H1 (cell line): Measurements from ENCODE around the gene ATP4A. TPM values are rescaled to one million over a fixed set of nuclear protein-coding genes. Genes with fewer than 3 reads are reported as not detected.
A peak's percentile ranks its signal among the peaks of the same experiment; 100 is the strongest.

ENCODE experiments used
- CTCF ChIA-PET: fragments of 300-600 bp; sonication (Branson Sonifier 250); formaldehyde crosslinking; loops from one replicate; lab custom pipeline; 2021; ENCODE audit not compliant: partially characterized antibody; lab: Charles Lee
- POLR2A ChIA-PET: fragments of 300-600 bp; sonication (Branson Sonifier 250); formaldehyde crosslinking; loops from one replicate; lab custom pipeline; 2021; ENCODE audit warnings: inconsistent platforms; ENCODE audit not compliant: partially characterized antibody; lab: Charles Lee
- DNase-seq, 2 experiments: peaks; one replicate each; pipeline versions ENCODE4 v3.0.0 to v3.0.0-alpha.2; 2010 to 2022; ENCODE audit warnings: low spot score in 2 of 2, low read depth in 1 of 2, mixed read lengths in 1 of 2
- FAIRE-seq: peaks from 2 replicates; lab custom pipeline; 2011; peaks lifted over from hg19 to GRCh38; lab: Jason Lieb, UNC
- H2AFZ ChIP-seq: 2 replicates; pipeline ENCODE4 v1.8.1; 2012; ENCODE audit warnings: low read length, inconsistent platforms
- H2AK5ac ChIP-seq: 2 replicates; pipeline ENCODE4 v1.6.1; 2013; ENCODE audit warnings: low read depth, low read length
- H2BK120ac ChIP-seq: replicated peaks from 2 replicates; pipeline ENCODE3; 2013; ENCODE audit warnings: low read depth, low read length, inconsistent platforms
- H2BK12ac ChIP-seq: 2 replicates; pipeline ENCODE4 v1.6.1; 2013; ENCODE audit warnings: low read depth, low read length
- H2BK15ac ChIP-seq: 2 replicates; pipeline ENCODE4 v1.6.1; 2013; ENCODE audit warnings: low read length
- H2BK20ac ChIP-seq: 2 replicates; pipeline ENCODE4 v1.6.1; 2013; ENCODE audit warnings: low read length
- H2BK5ac ChIP-seq: 2 replicates; pipeline ENCODE4 v1.6.1; 2013; ENCODE audit warnings: low read depth, low read length
- H3K14ac ChIP-seq: 2 replicates; pipeline ENCODE4 v1.6.1; 2013; ENCODE audit warnings: inconsistent platforms; ENCODE audit not compliant: insufficient read length
- H3K18ac ChIP-seq: 2 replicates; pipeline ENCODE4 v1.6.1; 2013; ENCODE audit warnings: low read length; ENCODE audit errors: extremely low read depth
- H3K23ac ChIP-seq: 2 replicates; pipeline ENCODE4 v1.6.1; 2013; ENCODE audit warnings: inconsistent platforms; ENCODE audit not compliant: insufficient read length
- H3K23me2 ChIP-seq: 2 replicates; pipeline ENCODE4 v1.6.1; 2013; ENCODE audit warnings: low read depth, low read length
- H3K27ac ChIP-seq: 2 replicates; pipeline ENCODE4 v1.6.1; 2011; ENCODE audit warnings: low read depth, low read length, inconsistent platforms
- H3K27me3 ChIP-seq, 4 experiments: replicated peaks in 1 of 4; 1 replicate in 1 of 4; 2 replicates in 3 of 4; pipeline versions ENCODE4 v1.6.1 to v1.8.1; 2011 to 2013; ENCODE audit warnings: low read length in 3 of 4, mild to moderate bottlenecking in 3 of 4, inconsistent platforms in 2 of 4, mixed read lengths in 2 of 4, moderate library complexity in 1 of 4; ENCODE audit not compliant: control insufficient read depth in 3 of 4, insufficient read depth in 3 of 4; ENCODE audit errors: extremely low read depth in 1 of 4
- H3K36me3 ChIP-seq, 4 experiments: 2 replicates each; pipeline versions ENCODE4 v1.6.1 to v1.8.1; 2011 to 2013; ENCODE audit warnings: mild to moderate bottlenecking in 4 of 4, low read length in 3 of 4, moderate library complexity in 2 of 4, control low read depth in 1 of 4, inconsistent platforms in 1 of 4; ENCODE audit not compliant: insufficient read depth in 4 of 4, control insufficient read depth in 2 of 4
- H3K4ac ChIP-seq: replicated peaks from 2 replicates; pipeline ENCODE3; 2013; ENCODE audit warnings: low read length, low read depth, mixed read lengths, inconsistent platforms; ENCODE audit not compliant: insufficient read length
- H3K4me1 ChIP-seq, 4 experiments: replicated peaks in 1 of 4; 1 replicate in 1 of 4; 2 replicates in 3 of 4; pipeline versions ENCODE4 v1.6.1 to v1.8.1; 2011 to 2013; ENCODE audit warnings: low read length in 3 of 4, inconsistent platforms in 2 of 4, mixed read lengths in 1 of 4; ENCODE audit not compliant: insufficient read depth in 4 of 4, control insufficient read depth in 3 of 4
- H3K4me2 ChIP-seq, 2 experiments: 2 replicates each; pipeline versions ENCODE4 v1.6.1 to v1.8.1; 2011 to 2013; ENCODE audit warnings: low read depth in 2 of 2, low read length in 2 of 2, control low read depth in 1 of 2, inconsistent platforms in 1 of 2, mild to moderate bottlenecking in 1 of 2; ENCODE audit not compliant: insufficient read depth in 1 of 2
- H3K4me3 ChIP-seq, 4 experiments: fragments of 200-600, 300-600 bp in 1 of 4; sonication (generic), shearing (Covaris generic), sonication (Bioruptor Twin) in 1 of 4; 2 replicates each; pipeline versions ENCODE4 v1.5.1 to v1.8.1; 2011 to 2016; ENCODE audit warnings: low read length in 4 of 4, low read depth in 3 of 4, control low read depth in 2 of 4, inconsistent platforms in 2 of 4, mild to moderate bottlenecking in 2 of 4, mixed read lengths in 1 of 4, moderate library complexity in 1 of 4; ENCODE audit not compliant: insufficient read depth in 2 of 4; ENCODE audit errors: extremely low read depth in 1 of 4
- H3K56ac ChIP-seq: replicated peaks from 2 replicates; pipeline ENCODE3; 2013; ENCODE audit warnings: low read depth, mild to moderate bottlenecking, mixed read lengths, low read length, inconsistent platforms; ENCODE audit not compliant: insufficient read length
- H3K79me1 ChIP-seq: 2 replicates; pipeline ENCODE4 v1.6.1; 2013; ENCODE audit warnings: low read depth, low read length, control low read depth
- H3K79me2 ChIP-seq, 2 experiments: 2 replicates each; pipeline versions ENCODE4 v1.6.1 to v1.8.1; 2012 to 2013; ENCODE audit warnings: low read length in 2 of 2, mild to moderate bottlenecking in 2 of 2, inconsistent platforms in 1 of 2; ENCODE audit not compliant: insufficient read depth in 2 of 2, control insufficient read depth in 1 of 2
- H3K9ac ChIP-seq, 4 experiments: replicated peaks in 1 of 4; 1 replicate in 1 of 4; 2 replicates in 3 of 4; pipeline versions ENCODE4 v1.6.1 to v1.8.1; 2011 to 2013; ENCODE audit warnings: low read depth in 3 of 4, low read length in 3 of 4, control low read depth in 2 of 4, mild to moderate bottlenecking in 2 of 4, moderate library complexity in 2 of 4, inconsistent platforms in 1 of 4; ENCODE audit errors: extremely low read depth in 1 of 4
- H3K9me3 ChIP-seq, 2 experiments: 2 replicates each; pipeline versions ENCODE4 v1.6.1 to v1.8.1; 2012 to 2013; ENCODE audit warnings: mild to moderate bottlenecking in 2 of 2, moderate library complexity in 2 of 2, control low read depth in 1 of 2, inconsistent platforms in 1 of 2, low read depth in 1 of 2, low read length in 1 of 2, mixed read lengths in 1 of 2; ENCODE audit not compliant: insufficient read depth in 2 of 2
- H4K20me1 ChIP-seq, 2 experiments: replicated peaks in 1 of 2; 2 replicates each; pipeline versions ENCODE3 to v1.8.1; 2011 to 2013; ENCODE audit warnings: inconsistent platforms in 2 of 2, low read length in 2 of 2, mild to moderate bottlenecking in 1 of 2; ENCODE audit not compliant: insufficient read depth in 2 of 2, control insufficient read depth in 1 of 2
- H4K5ac ChIP-seq: 2 replicates; pipeline ENCODE4 v1.6.1; 2013; ENCODE audit warnings: low read length, low read depth, mixed read lengths, inconsistent platforms; ENCODE audit not compliant: insufficient read length
- H4K8ac ChIP-seq: 2 replicates; pipeline ENCODE4 v1.8.0; 2013; ENCODE audit warnings: mild to moderate bottlenecking, moderate library complexity, low read length, inconsistent platforms; ENCODE audit not compliant: insufficient read depth; ENCODE audit errors: extremely low read depth
- H4K91ac ChIP-seq: replicated peaks from 2 replicates; pipeline ENCODE3; 2013; ENCODE audit warnings: low read length, mixed read lengths, inconsistent platforms; ENCODE audit not compliant: insufficient read length
- ATF3 ChIP-seq: IDR thresholded peaks from 2 replicates; pipeline ENCODE4 v1.6.1; 2011; ENCODE audit warnings: low read depth, mild to moderate bottlenecking, low read length; ENCODE audit not compliant: insufficient read depth
- BACH1 ChIP-seq: IDR thresholded peaks from 2 replicates; pipeline ENCODE4 v1.6.1; 2012; ENCODE audit warnings: low read length, improper control_type of control experiment
- BCL11A ChIP-seq, 2 experiments: IDR thresholded peaks; one replicate each; pipeline ENCODE4 v1.6.1; 2011; ENCODE audit warnings: low read depth in 2 of 2, low read length in 2 of 2, mild to moderate bottlenecking in 2 of 2
- EGR1 ChIP-seq: IDR thresholded peaks from 2 replicates; pipeline ENCODE4 v1.6.1; 2011; ENCODE audit warnings: low read depth, low read length, borderline replicate concordance
- KDM4A ChIP-seq: IDR thresholded peaks from one replicate; pipeline ENCODE4 v1.7.1; 2012; ENCODE audit warnings: low read depth, mild to moderate bottlenecking, moderate library complexity, low read length, inconsistent platforms; ENCODE audit not compliant: severe bottlenecking
- MAFK ChIP-seq: IDR thresholded peaks from 2 replicates; pipeline ENCODE4 v1.6.1; 2012; ENCODE audit warnings: low read depth, mild to moderate bottlenecking, improper control_type of control experiment, low read length
- POLR2AphosphoS5 ChIP-seq: IDR thresholded peaks from 2 replicates; pipeline ENCODE4 v1.6.1; 2011; ENCODE audit warnings: low read depth, low read length
- SIN3A ChIP-seq, 2 experiments: IDR thresholded peaks in 1 of 2; conservative IDR thresholded peaks in 1 of 2; 2 replicates each; pipeline ENCODE4 v1.6.1; 2011 to 2012; ENCODE audit warnings: low read length in 2 of 2, improper control_type of control experiment in 1 of 2, low read depth in 1 of 2, mild to moderate bottlenecking in 1 of 2
- SIX5 ChIP-seq: IDR thresholded peaks from 2 replicates; pipeline ENCODE4 v1.6.1; 2011; ENCODE audit warnings: mild to moderate bottlenecking, low read depth, low read length
- SP1 ChIP-seq: IDR thresholded peaks from 2 replicates; pipeline ENCODE4 v1.6.1; 2011; ENCODE audit warnings: low read depth, low read length
- ZNF274 ChIP-seq: IDR thresholded peaks from 2 replicates; pipeline ENCODE4 v1.7.0; 2012; ENCODE audit warnings: low read length, borderline replicate concordance; ENCODE audit errors: extremely low read depth
- WGBS, 2 experiments: shearing (Covaris generic) in 1 of 2; methylation state at CpG; one replicate each; pipeline versions ENCODE4 v1.1.6 to v1.1.7; 2013 to 2015; ENCODE audit warnings: low lambda C conversion rate in 2 of 2, mixed read lengths in 2 of 2, inconsistent platforms in 1 of 2, low coverage in 1 of 2, missing lambda C conversion rate in 1 of 2; ENCODE audit not compliant: insufficient replicate concordance in 2 of 2, insufficient coverage in 1 of 2, insufficient read length in 1 of 2; ENCODE audit errors: extremely low coverage in 1 of 2, missing lambda C conversion rate in 1 of 2; 5-methylcytosine and 5-hydroxymethylcytosine counted together
- polyA plus RNA-seq, 7 experiments: library from polyadenylated mRNA; depleted of rRNA in 3 of 7; stranded (reverse) in 5 of 7; unstranded in 2 of 7; fragments of >200 nt in 5 of 7; fragments of 200-250 nt in 2 of 7; gene quantifications; 1 replicate in 5 of 7; 2 replicates in 1 of 7; 4 replicates in 1 of 7; pipeline versions ENCODE4 v1.2.1 to v1.2.3, GENCODE V29; 2011 to 2013; ENCODE audit warnings: missing spikeins in 2 of 7, mixed read lengths in 2 of 7
- total RNA-seq: library from RNA; stranded (reverse); fragmentation: NEBNext Ultra II Directional; extraction: Animal tissue kit (Norgen Biotek cat#: 25700); gene quantifications from 2 replicates; pipeline ENCODE4 v1.2.1, GENCODE V29; 2021
- TF ChIP-seq, protein P1 (sequence below): IDR thresholded peaks from 2 replicates; pipeline ENCODE4 v1.6.1; 2011; ENCODE audit warnings: low read length, improper control_type of control experiment

Gene ATP4A
- total and polyA plus RNA-seq, 2 of the 8 experiments (the other 6 are each of a cell fraction or from before 2014, with no cell fraction given): 0.50 to 1.2 TPM

DNA sequence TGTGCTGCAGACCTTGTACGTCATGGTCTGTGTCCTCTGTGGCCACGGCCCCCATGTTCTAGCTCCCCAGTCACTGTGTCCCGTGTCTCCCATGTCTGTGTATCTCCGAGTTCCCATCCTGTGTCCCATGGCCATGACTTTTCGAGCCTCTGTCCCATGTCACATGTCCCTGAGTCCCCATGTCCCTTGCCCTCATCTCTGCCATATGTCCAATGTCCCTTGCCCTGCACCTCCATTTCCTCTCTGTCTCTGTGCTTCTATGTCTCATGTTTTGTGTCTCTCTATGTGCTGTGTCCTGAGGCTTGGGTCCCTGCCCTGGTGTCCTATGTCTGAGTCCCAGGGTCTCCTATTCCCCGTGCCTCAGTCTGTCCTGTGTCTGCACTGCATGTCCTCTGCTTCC lies 2.0 kb downstream of the ATP4A start:
- H4K20me1 ChIP-seq: peaks cover 7 to 8% of the 10 kb centered on the region in 2 experiments
- H3K36me3 ChIP-seq: no peaks in the 10 kb centered on the region
- CTCF ChIA-PET: interaction anchor here (1.2 to 7.7 kb wide), 2 partner anchors 13 to 29 kb away, joined by 3 to 90 read pairs; partner anchors contain the start of gene PMIS2
- H2BK20ac ChIP-seq: no peak overlapping the region
- H3K23ac ChIP-seq: no peak overlapping the region
- H3K56ac ChIP-seq: no peak overlapping the region
- H2BK5ac ChIP-seq: no peak overlapping the region
- no peak overlapping the region for H3K4me2 ChIP-seq
- no peak overlapping the region for H3K9ac ChIP-seq
- peaks cover 0 to 16% (median 10%) of the 10 kb centered on the region in 4 experiments; a peak in 5 of 7 replicates for H3K27me3 ChIP-seq
- peak overlapping the region; percentile 80; the same call in 1 of the 2 replicates for H2BK12ac ChIP-seq
- H3K4me3 ChIP-seq: no peak overlapping the region
- DNase-seq: no peak
- WGBS, 2 experiments: 81% methylated on average over 6 of the region's 6 CpGs; no CpG with 5 or more reads in 1 of the 2 experiments
- no peak overlapping the region for H2BK120ac ChIP-seq
- no peak overlapping the region for H4K91ac ChIP-seq
- no peak overlapping the region for H2AFZ ChIP-seq
- peaks cover 4% of the 10 kb centered on the region; the same call in 1 of the 2 replicates for H3K23me2 ChIP-seq
- no peaks in the 10 kb centered on the region; a peak in 1 of 4 replicates for H3K9me3 ChIP-seq
- POLR2A ChIA-PET: interaction anchor here (1.2 kb wide), 1 partner anchor 53 kb away, joined by 4 read pairs; no protein-coding TSS in a partner anchor
- no peak overlapping the region for H3K14ac ChIP-seq
- H3K4me1 ChIP-seq: peaks cover 0 to 6% (median 4%) of the 10 kb centered on the region in 4 experiments; a peak in 3 of 7 replicates
- no peaks in the 10 kb centered on the region for H3K79me1 ChIP-seq
- H3K4ac ChIP-seq: no peak overlapping the region
- peak overlapping the region; percentile 18; the same call in 1 of the 2 replicates for H4K8ac ChIP-seq
- H3K27ac ChIP-seq: no peak overlapping the region
- no peak overlapping the region for H2BK15ac ChIP-seq
- no peak overlapping the region for H4K5ac ChIP-seq
- FAIRE-seq: no peak
- TF ChIP-seq POLR2AphosphoS5: no peak
- TF ChIP-seq MAFK: no peak
- no peak for TF ChIP-seq EGR1
- no peak for TF ChIP-seq KDM4A
- TF ChIP-seq SIN3A (conservative IDR thresholded peaks at IDR 0.05 in 1 of 2, IDR thresholded peaks at IDR 0.05 in 1 of 2; ENCODE audit: low read depth in 1 of 2, low read length in 2 of 2): no peak
- TF ChIP-seq BACH1: no peak
- TF ChIP-seq ATF3: no peak
- TF ChIP-seq ZNF274: no peak
- no peak for TF ChIP-seq SP1
- TF ChIP-seq, protein P1, sequence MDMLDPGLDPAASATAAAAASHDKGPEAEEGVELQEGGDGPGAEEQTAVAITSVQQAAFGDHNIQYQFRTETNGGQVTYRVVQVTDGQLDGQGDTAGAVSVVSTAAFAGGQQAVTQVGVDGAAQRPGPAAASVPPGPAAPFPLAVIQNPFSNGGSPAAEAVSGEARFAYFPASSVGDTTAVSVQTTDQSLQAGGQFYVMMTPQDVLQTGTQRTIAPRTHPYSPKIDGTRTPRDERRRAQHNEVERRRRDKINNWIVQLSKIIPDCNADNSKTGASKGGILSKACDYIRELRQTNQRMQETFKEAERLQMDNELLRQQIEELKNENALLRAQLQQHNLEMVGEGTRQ: no peak
- no peak for TF ChIP-seq SIX5
- no peak for TF ChIP-seq BCL11A (IDR thresholded peaks at IDR 0.05; ENCODE audit: low read depth in 2 of 2, low read length in 2 of 2)
- H2AK5ac ChIP-seq: no peak overlapping the region
- H3K18ac ChIP-seq: no peak overlapping the region
- H3K79me2 ChIP-seq: no peaks in the 10 kb centered on the region
